ENCODE results near the gene AGAP2. TPM values are rescaled to one million over a fixed set of nuclear protein-coding genes. Genes with fewer than 3 reads are reported as not detected.

The AGAP2 gene
- total and polyA plus RNA-seq, 2 of the 13 experiments (the other 11 are each of a cell fraction or from before 2014, with no cell fraction given), result 0.38 to 0.45 TPM

DNA sequence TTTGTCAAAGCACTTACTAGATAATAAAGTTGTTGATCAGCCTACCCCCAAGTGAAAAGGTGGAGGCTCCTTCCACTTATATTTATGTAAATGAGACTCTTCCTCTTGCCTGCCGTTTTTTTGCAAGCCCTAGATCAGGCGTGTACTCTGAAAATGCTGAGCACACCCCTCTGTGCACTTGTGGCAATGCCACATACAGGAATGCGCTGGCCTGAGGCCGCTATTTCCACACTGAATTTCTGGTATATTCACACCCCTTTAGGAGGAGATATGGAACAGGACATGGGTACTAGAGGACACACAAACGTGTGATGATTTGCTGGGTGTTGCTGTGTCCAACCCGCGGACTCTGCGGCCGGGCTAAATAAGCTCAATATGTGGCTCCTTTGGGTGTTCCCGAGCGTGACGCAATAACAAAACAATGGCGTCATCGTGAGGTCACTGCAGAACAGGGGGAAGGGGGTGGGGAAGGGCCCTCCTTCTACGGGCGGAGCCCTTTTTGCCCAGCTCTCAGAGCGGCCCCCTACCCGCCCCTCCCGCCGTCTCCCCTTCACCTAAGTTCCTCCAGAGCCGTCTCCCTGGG lies 5.7 kb upstream of the AGAP2 start (continued):
- TF ChIP-seq KDM5A (IDR thresholded peaks at IDR 0.05; ENCODE audit: borderline replicate concordance, low read length) (0 out of 2 replicates have a peak, but pooled peaks have one; percentile 55), CENPT (CRISPR knock-in tag; IDR thresholded peaks at IDR 0.05; ENCODE audit: low read depth) (no peak), ZFY (CRISPR knock-in tag; IDR thresholded peaks at IDR 0.05) (no peak), HOXA3 (CRISPR knock-in tag; IDR thresholded peaks at IDR 0.05) (peak; percentile 99), ZNF468 (CRISPR knock-in tag; IDR thresholded peaks at IDR 0.05) (no peak), SMAD3 (CRISPR knock-in tag; IDR thresholded peaks at IDR 0.05) (peak; percentile 16; the same call in 1 of the 2 replicates), NFE2L2 (IDR thresholded peaks at IDR 0.05; ENCODE audit: low read length) (no peak), NR1H2 (CRISPR knock-in tag; IDR thresholded peaks at IDR 0.05; ENCODE audit: borderline replicate concordance, low read depth) (no peak), HDAC1 (CRISPR knock-in tag; IDR thresholded peaks at IDR 0.05) (no peak)
- TF ChIP-seq, protein P1, sequence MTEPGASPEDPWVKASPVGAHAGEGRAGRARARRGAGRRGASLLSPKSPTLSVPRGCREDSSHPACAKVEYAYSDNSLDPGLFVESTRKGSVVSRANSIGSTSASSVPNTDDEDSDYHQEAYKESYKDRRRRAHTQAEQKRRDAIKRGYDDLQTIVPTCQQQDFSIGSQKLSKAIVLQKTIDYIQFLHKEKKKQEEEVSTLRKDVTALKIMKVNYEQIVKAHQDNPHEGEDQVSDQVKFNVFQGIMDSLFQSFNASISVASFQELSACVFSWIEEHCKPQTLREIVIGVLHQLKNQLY (CRISPR knock-in tag; IDR thresholded peaks at IDR 0.05), result no peak
- TF ChIP-seq, protein P2, sequence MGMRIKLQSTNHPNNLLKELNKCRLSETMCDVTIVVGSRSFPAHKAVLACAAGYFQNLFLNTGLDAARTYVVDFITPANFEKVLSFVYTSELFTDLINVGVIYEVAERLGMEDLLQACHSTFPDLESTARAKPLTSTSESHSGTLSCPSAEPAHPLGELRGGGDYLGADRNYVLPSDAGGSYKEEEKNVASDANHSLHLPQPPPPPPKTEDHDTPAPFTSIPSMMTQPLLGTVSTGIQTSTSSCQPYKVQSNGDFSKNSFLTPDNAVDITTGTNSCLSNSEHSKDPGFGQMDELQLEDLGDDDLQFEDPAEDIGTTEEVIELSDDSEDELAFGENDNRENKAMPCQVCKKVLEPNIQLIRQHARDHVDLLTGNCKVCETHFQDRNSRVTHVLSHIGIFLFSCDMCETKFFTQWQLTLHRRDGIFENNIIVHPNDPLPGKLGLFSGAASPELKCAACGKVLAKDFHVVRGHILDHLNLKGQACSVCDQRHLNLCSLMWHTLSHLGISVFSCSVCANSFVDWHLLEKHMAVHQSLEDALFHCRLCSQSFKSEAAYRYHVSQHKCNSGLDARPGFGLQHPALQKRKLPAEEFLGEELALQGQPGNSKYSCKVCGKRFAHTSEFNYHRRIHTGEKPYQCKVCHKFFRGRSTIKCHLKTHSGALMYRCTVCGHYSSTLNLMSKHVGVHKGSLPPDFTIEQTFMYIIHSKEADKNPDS (CRISPR knock-in tag; IDR thresholded peaks at IDR 0.05), result no peak
- TF ChIP-seq, protein P3, sequence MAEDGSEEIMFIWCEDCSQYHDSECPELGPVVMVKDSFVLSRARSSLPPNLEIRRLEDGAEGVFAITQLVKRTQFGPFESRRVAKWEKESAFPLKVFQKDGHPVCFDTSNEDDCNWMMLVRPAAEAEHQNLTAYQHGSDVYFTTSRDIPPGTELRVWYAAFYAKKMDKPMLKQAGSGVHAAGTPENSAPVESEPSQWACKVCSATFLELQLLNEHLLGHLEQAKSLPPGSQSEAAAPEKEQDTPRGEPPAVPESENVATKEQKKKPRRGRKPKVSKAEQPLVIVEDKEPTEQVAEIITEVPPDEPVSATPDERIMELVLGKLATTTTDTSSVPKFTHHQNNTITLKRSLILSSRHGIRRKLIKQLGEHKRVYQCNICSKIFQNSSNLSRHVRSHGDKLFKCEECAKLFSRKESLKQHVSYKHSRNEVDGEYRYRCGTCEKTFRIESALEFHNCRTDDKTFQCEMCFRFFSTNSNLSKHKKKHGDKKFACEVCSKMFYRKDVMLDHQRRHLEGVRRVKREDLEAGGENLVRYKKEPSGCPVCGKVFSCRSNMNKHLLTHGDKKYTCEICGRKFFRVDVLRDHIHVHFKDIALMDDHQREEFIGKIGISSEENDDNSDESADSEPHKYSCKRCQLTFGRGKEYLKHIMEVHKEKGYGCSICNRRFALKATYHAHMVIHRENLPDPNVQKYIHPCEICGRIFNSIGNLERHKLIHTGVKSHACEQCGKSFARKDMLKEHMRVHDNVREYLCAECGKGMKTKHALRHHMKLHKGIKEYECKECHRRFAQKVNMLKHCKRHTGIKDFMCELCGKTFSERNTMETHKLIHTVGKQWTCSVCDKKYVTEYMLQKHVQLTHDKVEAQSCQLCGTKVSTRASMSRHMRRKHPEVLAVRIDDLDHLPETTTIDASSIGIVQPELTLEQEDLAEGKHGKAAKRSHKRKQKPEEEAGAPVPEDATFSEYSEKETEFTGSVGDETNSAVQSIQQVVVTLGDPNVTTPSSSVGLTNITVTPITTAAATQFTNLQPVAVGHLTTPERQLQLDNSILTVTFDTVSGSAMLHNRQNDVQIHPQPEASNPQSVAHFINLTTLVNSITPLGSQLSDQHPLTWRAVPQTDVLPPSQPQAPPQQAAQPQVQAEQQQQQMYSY (CRISPR knock-in tag; IDR thresholded peaks at IDR 0.05), result 0 out of 2 replicates have a peak, but pooled peaks have one; percentile 0
- TF ChIP-seq, protein P4, sequence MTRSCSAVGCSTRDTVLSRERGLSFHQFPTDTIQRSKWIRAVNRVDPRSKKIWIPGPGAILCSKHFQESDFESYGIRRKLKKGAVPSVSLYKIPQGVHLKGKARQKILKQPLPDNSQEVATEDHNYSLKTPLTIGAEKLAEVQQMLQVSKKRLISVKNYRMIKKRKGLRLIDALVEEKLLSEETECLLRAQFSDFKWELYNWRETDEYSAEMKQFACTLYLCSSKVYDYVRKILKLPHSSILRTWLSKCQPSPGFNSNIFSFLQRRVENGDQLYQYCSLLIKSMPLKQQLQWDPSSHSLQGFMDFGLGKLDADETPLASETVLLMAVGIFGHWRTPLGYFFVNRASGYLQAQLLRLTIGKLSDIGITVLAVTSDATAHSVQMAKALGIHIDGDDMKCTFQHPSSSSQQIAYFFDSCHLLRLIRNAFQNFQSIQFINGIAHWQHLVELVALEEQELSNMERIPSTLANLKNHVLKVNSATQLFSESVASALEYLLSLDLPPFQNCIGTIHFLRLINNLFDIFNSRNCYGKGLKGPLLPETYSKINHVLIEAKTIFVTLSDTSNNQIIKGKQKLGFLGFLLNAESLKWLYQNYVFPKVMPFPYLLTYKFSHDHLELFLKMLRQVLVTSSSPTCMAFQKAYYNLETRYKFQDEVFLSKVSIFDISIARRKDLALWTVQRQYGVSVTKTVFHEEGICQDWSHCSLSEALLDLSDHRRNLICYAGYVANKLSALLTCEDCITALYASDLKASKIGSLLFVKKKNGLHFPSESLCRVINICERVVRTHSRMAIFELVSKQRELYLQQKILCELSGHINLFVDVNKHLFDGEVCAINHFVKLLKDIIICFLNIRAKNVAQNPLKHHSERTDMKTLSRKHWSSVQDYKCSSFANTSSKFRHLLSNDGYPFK (CRISPR knock-in tag; IDR thresholded peaks at IDR 0.05; ENCODE audit: borderline replicate concordance), result no peak
- TF ChIP-seq, protein P5, sequence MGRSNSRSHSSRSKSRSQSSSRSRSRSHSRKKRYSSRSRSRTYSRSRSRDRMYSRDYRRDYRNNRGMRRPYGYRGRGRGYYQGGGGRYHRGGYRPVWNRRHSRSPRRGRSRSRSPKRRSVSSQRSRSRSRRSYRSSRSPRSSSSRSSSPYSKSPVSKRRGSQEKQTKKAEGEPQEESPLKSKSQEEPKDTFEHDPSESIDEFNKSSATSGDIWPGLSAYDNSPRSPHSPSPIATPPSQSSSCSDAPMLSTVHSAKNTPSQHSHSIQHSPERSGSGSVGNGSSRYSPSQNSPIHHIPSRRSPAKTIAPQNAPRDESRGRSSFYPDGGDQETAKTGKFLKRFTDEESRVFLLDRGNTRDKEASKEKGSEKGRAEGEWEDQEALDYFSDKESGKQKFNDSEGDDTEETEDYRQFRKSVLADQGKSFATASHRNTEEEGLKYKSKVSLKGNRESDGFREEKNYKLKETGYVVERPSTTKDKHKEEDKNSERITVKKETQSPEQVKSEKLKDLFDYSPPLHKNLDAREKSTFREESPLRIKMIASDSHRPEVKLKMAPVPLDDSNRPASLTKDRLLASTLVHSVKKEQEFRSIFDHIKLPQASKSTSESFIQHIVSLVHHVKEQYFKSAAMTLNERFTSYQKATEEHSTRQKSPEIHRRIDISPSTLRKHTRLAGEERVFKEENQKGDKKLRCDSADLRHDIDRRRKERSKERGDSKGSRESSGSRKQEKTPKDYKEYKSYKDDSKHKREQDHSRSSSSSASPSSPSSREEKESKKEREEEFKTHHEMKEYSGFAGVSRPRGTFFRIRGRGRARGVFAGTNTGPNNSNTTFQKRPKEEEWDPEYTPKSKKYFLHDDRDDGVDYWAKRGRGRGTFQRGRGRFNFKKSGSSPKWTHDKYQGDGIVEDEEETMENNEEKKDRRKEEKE (IDR thresholded peaks at IDR 0.05), result no peak
- TF ChIP-seq, protein P6, sequence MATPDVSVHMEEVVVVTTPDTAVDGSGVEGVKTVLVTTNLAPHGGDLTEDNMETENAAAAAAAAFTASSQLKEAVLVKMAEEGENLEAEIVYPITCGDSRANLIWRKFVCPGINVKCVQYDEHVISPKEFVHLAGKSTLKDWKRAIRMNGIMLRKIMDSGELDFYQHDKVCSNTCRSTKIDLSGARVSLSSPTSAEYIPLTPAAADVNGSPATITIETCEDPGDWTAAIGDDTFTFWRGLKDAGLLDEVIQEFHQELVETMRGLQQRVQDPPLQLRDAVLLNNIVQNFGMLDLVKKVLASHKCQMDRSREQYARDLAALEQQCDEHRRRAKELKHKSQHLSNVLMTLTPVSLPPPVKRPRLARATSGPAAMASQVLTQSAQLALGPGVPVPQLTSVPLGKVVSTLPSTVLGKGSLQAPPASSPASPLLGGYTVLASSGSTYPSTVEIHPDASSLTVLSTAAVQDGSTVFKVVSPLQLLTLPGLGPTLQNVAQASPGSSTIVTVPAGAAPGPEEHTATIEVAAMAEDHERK (CRISPR knock-in tag; IDR thresholded peaks at IDR 0.05; ENCODE audit: low read depth), result no peak
